ENCODE measurements around the gene IGFBP3.

Gene IGFBP3

DNA sequence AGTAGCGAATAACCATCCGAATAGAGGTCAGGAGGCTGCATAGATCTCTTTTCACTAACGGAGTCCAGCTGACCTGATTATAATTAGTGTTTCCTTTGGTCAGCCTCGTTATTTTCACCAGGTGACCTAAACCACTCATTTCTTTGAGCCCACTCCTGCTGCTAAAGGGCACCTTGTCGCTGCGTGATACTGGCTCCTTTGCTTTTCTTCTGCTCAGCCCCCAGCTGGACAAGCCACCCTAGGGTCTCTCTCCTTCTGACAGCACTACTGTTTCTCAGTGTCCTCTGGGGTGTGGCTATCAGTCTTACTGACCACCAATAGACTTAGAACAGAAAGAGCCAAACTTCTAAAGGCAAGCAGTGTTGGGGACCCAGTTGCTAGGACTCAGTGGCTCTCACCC lies 2.7 kb upstream of the IGFBP3 start:
- Histone ChIP-seq H3K4me1 (ENCODE audit: control insufficient read depth, insufficient read depth, low read depth, low read length) (peaks cover 24% of the 10 kb centered on the region), H2AK5ac (ENCODE audit: low read length, severe bottlenecking) (peak overlapping the region; percentile 78), H3K14ac (ENCODE audit: low read length in 2 of 2) (no peak overlapping the region), H3K9ac (ENCODE audit: low read length) (no peak overlapping the region), H2AFZ (ENCODE audit: low read depth, low read length) (no peak overlapping the region), H4K91ac (ENCODE audit: low read length) (peak overlapping the region; percentile 57), H3K23ac (ENCODE audit: low read length in 2 of 2) (no peak overlapping the region), H3K36me3 (ENCODE audit: control insufficient read depth in 1 of 2, insufficient read depth in 2 of 2, low read depth in 1 of 2, low read length in 2 of 2) (no peaks in the 10 kb centered on the region), H3K4ac (ENCODE audit: low read depth in 1 of 2, low read length in 2 of 2) (peak overlapping the region in 1 of 2 experiments; percentile 86), H3K4me3 (ENCODE audit: insufficient read depth in 1 of 2, low read depth in 1 of 2, low read length in 2 of 2) (no peak overlapping the region), H3K18ac (ENCODE audit: low read depth in 1 of 2, low read length in 2 of 2) (peak overlapping the region; percentile 74 to 85), H2BK15ac (ENCODE audit: low read depth, poor library complexity, severe bottlenecking) (no peak overlapping the region), H3K4me2 (ENCODE audit: low read length, poor library complexity, severe bottlenecking) (no peak overlapping the region), H3K9me3 (ENCODE audit: control insufficient read depth, low read length) (no peaks in the 10 kb centered on the region), H3K27me3 (ENCODE audit: control insufficient read depth in 1 of 2, insufficient read depth in 1 of 2, low read length in 2 of 2) (peaks cover 13% of the 10 kb centered on the region in 2 experiments), H2BK120ac (ENCODE audit: low read depth, low read length) (peak overlapping the region; percentile 64), H2BK5ac (ENCODE audit: low read depth, low read length, poor library complexity, severe bottlenecking) (peak overlapping the region; percentile 48), H3K27ac (ENCODE audit: low read length, poor library complexity, severe bottlenecking) (peak overlapping the region; percentile 59), H3K79me1 (replicated peaks; ENCODE audit: low read length, poor library complexity, severe bottlenecking) (no peaks in the 10 kb centered on the region), H4K8ac (ENCODE audit: low read length) (peak overlapping the region; percentile 35), H2BK12ac (ENCODE audit: low read length in 2 of 2) (peak overlapping the region; percentile 69 to 95)
- WGBS = 54% methylated on average over 6 of the region's 6 CpGs
- DNase-seq = no peak

DNA sequence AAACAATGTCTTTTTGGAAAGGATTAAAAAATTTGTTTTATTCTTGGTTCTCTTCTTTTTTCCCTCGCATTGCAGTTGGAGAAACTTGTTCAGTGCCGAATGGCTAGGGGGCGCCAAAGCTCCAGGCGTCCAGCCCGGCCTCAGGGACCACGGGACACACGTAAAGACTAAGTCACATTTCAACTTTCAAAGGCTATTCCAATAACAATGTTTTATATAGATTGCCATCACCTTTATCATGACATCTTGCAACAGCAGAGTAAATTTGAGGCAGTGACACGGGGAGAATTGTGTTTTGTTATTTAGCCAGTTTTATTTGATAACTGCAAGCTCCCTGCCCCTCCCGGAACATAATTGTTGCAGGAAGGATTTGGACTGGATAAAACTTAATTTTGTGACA lies 2.2 kb upstream of the IGFBP3 start:
- Histone ChIP-seq H3K23ac (ENCODE audit: low read length in 2 of 2) (no peak overlapping the region), H3K9ac (ENCODE audit: low read length) (peak overlapping the region; percentile 64), H3K36me3 (ENCODE audit: control insufficient read depth in 1 of 2, insufficient read depth in 2 of 2, low read depth in 1 of 2, low read length in 2 of 2) (no peaks in the 10 kb centered on the region), H4K91ac (ENCODE audit: low read length) (no peak overlapping the region), H2BK120ac (ENCODE audit: low read depth, low read length) (no peak overlapping the region), H2AFZ (ENCODE audit: low read depth, low read length) (no peak overlapping the region), H3K4me1 (ENCODE audit: control insufficient read depth, insufficient read depth, low read depth, low read length) (peaks cover 24% of the 10 kb centered on the region), H3K14ac (ENCODE audit: low read length in 2 of 2) (no peak overlapping the region), H3K9me3 (ENCODE audit: control insufficient read depth, low read length) (no peaks in the 10 kb centered on the region), H3K27ac (ENCODE audit: low read length, poor library complexity, severe bottlenecking) (no peak overlapping the region), H3K4me2 (ENCODE audit: low read length, poor library complexity, severe bottlenecking) (no peak overlapping the region), H3K4me3 (ENCODE audit: insufficient read depth in 1 of 2, low read depth in 1 of 2, low read length in 2 of 2) (peak overlapping the region in 1 of 2 experiments; percentile 88), H2BK12ac (ENCODE audit: low read length in 2 of 2) (no peak overlapping the region), H2BK15ac (ENCODE audit: low read depth, poor library complexity, severe bottlenecking) (no peak overlapping the region), H4K8ac (ENCODE audit: low read length) (no peak overlapping the region), H3K4ac (ENCODE audit: low read depth in 1 of 2, low read length in 2 of 2) (no peak overlapping the region), H3K27me3 (ENCODE audit: control insufficient read depth in 1 of 2, insufficient read depth in 1 of 2, low read length in 2 of 2) (peaks cover 17 to 18% of the 10 kb centered on the region in 2 experiments), H3K18ac (ENCODE audit: low read depth in 1 of 2, low read length in 2 of 2) (no peak overlapping the region), H3K79me1 (replicated peaks; ENCODE audit: low read length, poor library complexity, severe bottlenecking) (no peaks in the 10 kb centered on the region), H2AK5ac (ENCODE audit: low read length, severe bottlenecking) (no peak overlapping the region), H2BK5ac (ENCODE audit: low read depth, low read length, poor library complexity, severe bottlenecking) (no peak overlapping the region)
- peak; percentile 77 for DNase-seq
- WGBS = 14% methylated on average over 8 of the region's 9 CpGs

DNA sequence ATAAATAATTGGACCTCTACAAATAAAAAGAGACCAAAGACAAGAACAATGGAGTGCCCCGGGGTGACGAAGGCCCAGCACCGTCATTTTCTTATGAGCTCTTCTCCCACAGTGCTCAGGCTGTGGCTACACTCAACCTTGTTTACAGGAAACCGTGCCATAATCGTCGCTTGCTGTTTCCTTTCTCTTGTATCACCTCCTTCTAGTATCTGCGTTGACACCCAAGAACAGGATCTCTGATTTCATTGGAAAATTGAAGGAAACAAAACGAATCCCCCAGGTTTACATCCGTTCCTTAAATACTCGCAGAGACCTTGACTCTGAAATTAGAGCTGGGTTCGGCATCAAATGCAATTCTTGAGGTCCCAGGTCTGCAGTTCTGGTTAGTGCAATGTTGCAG lies 1.7 kb upstream of the IGFBP3 start:
- no peak overlapping the region for H3K14ac ChIP-seq (ENCODE audit: low read length in 2 of 2)
- no peak overlapping the region for H4K8ac ChIP-seq (ENCODE audit: low read length)
- H2AK5ac ChIP-seq (ENCODE audit: low read length, severe bottlenecking) = no peak overlapping the region
- peak overlapping the region; percentile 6 for H3K27ac ChIP-seq (ENCODE audit: low read length, poor library complexity, severe bottlenecking)
- no peak overlapping the region for H3K4ac ChIP-seq (ENCODE audit: low read depth in 1 of 2, low read length in 2 of 2)
- H3K9ac ChIP-seq (ENCODE audit: low read length) = peak overlapping the region; percentile 64
- H3K79me1 ChIP-seq (replicated peaks; ENCODE audit: low read length, poor library complexity, severe bottlenecking) = no peaks in the 10 kb centered on the region
- no peak overlapping the region for H3K23ac ChIP-seq (ENCODE audit: low read length in 2 of 2)
- H3K4me3 ChIP-seq (ENCODE audit: insufficient read depth in 1 of 2, low read depth in 1 of 2, low read length in 2 of 2) = peak overlapping the region in 1 of 2 experiments; percentile 88
- H2BK5ac ChIP-seq (ENCODE audit: low read depth, low read length, poor library complexity, severe bottlenecking) = no peak overlapping the region
- no peak overlapping the region for H2AFZ ChIP-seq (ENCODE audit: low read depth, low read length)
- WGBS = 8% methylated on average over 11 of the region's 11 CpGs
- H3K36me3 ChIP-seq (ENCODE audit: control insufficient read depth in 1 of 2, insufficient read depth in 2 of 2, low read depth in 1 of 2, low read length in 2 of 2) = no peaks in the 10 kb centered on the region
- H2BK120ac ChIP-seq (ENCODE audit: low read depth, low read length) = peak overlapping the region; percentile 29
- no peak overlapping the region for H4K91ac ChIP-seq (ENCODE audit: low read length)
- peak overlapping the region; percentile 33 for H3K4me2 ChIP-seq (ENCODE audit: low read length, poor library complexity, severe bottlenecking)
- peaks cover 25% of the 10 kb centered on the region for H3K4me1 ChIP-seq (ENCODE audit: control insufficient read depth, insufficient read depth, low read depth, low read length)
- no peak overlapping the region for H2BK15ac ChIP-seq (ENCODE audit: low read depth, poor library complexity, severe bottlenecking)
- no peaks in the 10 kb centered on the region for H3K9me3 ChIP-seq (ENCODE audit: control insufficient read depth, low read length)
- no peak overlapping the region for H3K18ac ChIP-seq (ENCODE audit: low read depth in 1 of 2, low read length in 2 of 2)
- peak; percentile 53 for DNase-seq
- H3K27me3 ChIP-seq (ENCODE audit: control insufficient read depth in 1 of 2, insufficient read depth in 1 of 2, low read length in 2 of 2) = peaks cover 18 to 22% of the 10 kb centered on the region in 2 experiments
- peak overlapping the region; percentile 2 to 75 for H2BK12ac ChIP-seq (ENCODE audit: low read length in 2 of 2)

DNA sequence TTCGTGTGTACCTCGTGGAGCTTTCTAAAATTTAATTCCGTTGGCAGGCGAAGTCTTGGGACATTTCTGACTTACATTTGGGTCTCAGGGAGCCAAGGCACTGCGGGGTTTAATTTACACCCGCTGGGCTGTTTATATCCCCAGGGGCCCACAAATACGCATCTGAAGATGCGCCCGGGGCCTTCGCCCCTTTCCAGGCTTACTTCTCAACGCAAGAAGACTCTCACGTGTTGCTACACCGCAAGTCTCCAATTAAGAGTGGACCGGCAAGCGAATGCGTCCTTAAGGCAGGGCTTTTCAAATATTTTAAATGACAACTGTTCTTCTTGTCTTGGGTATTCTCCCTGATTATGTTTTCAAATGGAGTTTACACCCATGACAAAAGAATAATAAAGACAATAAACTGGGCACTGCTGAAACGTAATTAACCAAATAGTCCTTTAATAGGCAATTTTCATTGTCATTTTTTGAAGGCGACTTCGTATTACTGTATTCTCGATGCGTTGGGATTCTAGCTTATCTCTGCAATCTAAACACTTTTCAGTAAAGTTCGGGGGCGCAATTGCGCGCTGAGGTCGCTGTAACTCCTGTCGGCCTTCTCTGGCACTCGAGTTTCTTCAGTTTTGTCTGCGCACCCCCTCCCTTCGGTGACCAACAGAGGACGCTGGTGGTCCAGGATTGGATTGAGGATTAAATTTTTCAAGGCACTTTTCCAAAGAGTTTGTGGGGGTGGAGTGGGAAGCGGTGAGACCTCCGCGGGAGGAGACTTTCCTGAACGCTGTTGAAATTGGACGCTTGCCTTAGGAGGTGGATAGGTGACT lies 837 bp upstream of the IGFBP3 start:
- H2BK12ac ChIP-seq (ENCODE audit: low read length in 2 of 2) = peak overlapping the region; percentile 26 to 81
- peak overlapping the region; percentile 36 for H2AFZ ChIP-seq (ENCODE audit: low read depth, low read length)
- H3K4me3 ChIP-seq (ENCODE audit: insufficient read depth in 1 of 2, low read depth in 1 of 2, low read length in 2 of 2) = peak overlapping the region; percentile 66 to 88
- peaks cover 3% of the 10 kb centered on the region in 2 experiments for H3K36me3 ChIP-seq (ENCODE audit: control insufficient read depth in 1 of 2, insufficient read depth in 2 of 2, low read depth in 1 of 2, low read length in 2 of 2)
- no peak overlapping the region for H2AK5ac ChIP-seq (ENCODE audit: low read length, severe bottlenecking)
- H3K14ac ChIP-seq (ENCODE audit: low read length in 2 of 2) = no peak overlapping the region
- no peaks in the 10 kb centered on the region for H3K79me1 ChIP-seq (replicated peaks; ENCODE audit: low read length, poor library complexity, severe bottlenecking)
- peak overlapping the region; percentile 64 for H3K9ac ChIP-seq (ENCODE audit: low read length)
- H3K4me1 ChIP-seq (ENCODE audit: control insufficient read depth, insufficient read depth, low read depth, low read length) = peaks cover 27% of the 10 kb centered on the region
- 2% methylated on average over 27 of the region's 36 CpGs for WGBS
- peak overlapping the region; percentile 44 for H2BK15ac ChIP-seq (ENCODE audit: low read depth, poor library complexity, severe bottlenecking)
- H2BK120ac ChIP-seq (ENCODE audit: low read depth, low read length) = no peak overlapping the region
- peaks cover 19 to 23% of the 10 kb centered on the region in 2 experiments for H3K27me3 ChIP-seq (ENCODE audit: control insufficient read depth in 1 of 2, insufficient read depth in 1 of 2, low read length in 2 of 2)
- peak; percentile 84 for DNase-seq
- peak overlapping the region; percentile 93 for H3K4me2 ChIP-seq (ENCODE audit: low read length, poor library complexity, severe bottlenecking)
- peak overlapping the region; percentile 76 for H4K91ac ChIP-seq (ENCODE audit: low read length)
- H3K9me3 ChIP-seq (ENCODE audit: control insufficient read depth, low read length) = no peaks in the 10 kb centered on the region
- H4K8ac ChIP-seq (ENCODE audit: low read length) = peak overlapping the region; percentile 61
- no peak overlapping the region for H2BK5ac ChIP-seq (ENCODE audit: low read depth, low read length, poor library complexity, severe bottlenecking)
- H3K23ac ChIP-seq (ENCODE audit: low read length in 2 of 2) = no peak overlapping the region
- H3K18ac ChIP-seq (ENCODE audit: low read depth in 1 of 2, low read length in 2 of 2) = peak overlapping the region; percentile 37 to 44
- H3K27ac ChIP-seq (ENCODE audit: low read length, poor library complexity, severe bottlenecking) = peak overlapping the region; percentile 3
- H3K4ac ChIP-seq (ENCODE audit: low read depth in 1 of 2, low read length in 2 of 2) = peak overlapping the region; percentile 1 to 86
